Transverse colon (tissue), 4 donors: Measurements from ENCODE around the gene SORD. TPM values are rescaled to one million over a fixed set of nuclear protein-coding genes. Genes with fewer than 3 reads are reported as not detected.

Source experiments
- DNase-seq: peaks from one replicate; pipeline ENCODE4 v3.0.0-alpha.2; 2019
- H3K27ac ChIP-seq, 4 donors: fragments of 200-600 bp; sonication (generic); 2 replicates each; pipeline ENCODE4 v1.5.1; 2016 to 2018; ENCODE audit warnings: inconsistent platforms in 4 of 4
- H3K27me3 ChIP-seq: fragments of 200-600 bp; sonication (generic); 2 replicates; pipeline ENCODE4 v1.5.1; 2017; ENCODE audit warnings: inconsistent platforms
- H3K36me3 ChIP-seq, 4 donors: fragments of 200-600 bp; sonication (generic); 2 replicates each; pipeline ENCODE4 v1.5.1; 2017 to 2019; ENCODE audit warnings: inconsistent platforms in 4 of 4
- H3K4me1 ChIP-seq, 4 donors: fragments of 200-600 bp; sonication (generic); 2 replicates each; pipeline ENCODE4 v1.5.1; 2017 to 2020; ENCODE audit warnings: inconsistent platforms in 4 of 4
- H3K4me3 ChIP-seq, 4 donors: fragments of 200-600 bp; sonication (generic); 1 replicate in 1 of 4; 2 replicates in 3 of 4; pipeline versions ENCODE4 v1.5.1 to v1.6.1; 2017 to 2019; ENCODE audit warnings: inconsistent platforms in 4 of 4
- H3K9me3 ChIP-seq, 2 donors: fragments of 200-600 bp; sonication (generic); 2 replicates each; pipeline ENCODE4 v1.5.1; 2017 to 2019; ENCODE audit warnings: inconsistent platforms in 2 of 2
- CTCF ChIP-seq, 5 experiments: fragments of 200-600 bp in 3 of 5; fragments of 450-650 bp in 2 of 5; sonication (generic) in 3 of 5; IDR thresholded peaks; 1 replicate in 2 of 5; 2 replicates in 3 of 5; pipeline ENCODE4 v1.5.1; 2016 to 2017; ENCODE audit warnings: antibody characterized with exemption in 5 of 5, inconsistent platforms in 3 of 5, mild to moderate bottlenecking in 2 of 5, moderate library complexity in 1 of 5
- EP300 ChIP-seq: sonication (generic); formaldehyde crosslinking; IDR thresholded peaks from one replicate; pipeline ENCODE4 v1.6.1; 2017; ENCODE audit warnings: antibody characterized with exemption, low read depth
- POLR2A ChIP-seq: fragments of 450-650 bp; IDR thresholded peaks from one replicate; pipeline ENCODE4 v1.6.1; 2016; ENCODE audit warnings: antibody characterized with exemption, mild to moderate bottlenecking, moderate library complexity
- POLR2AphosphoS5 ChIP-seq, 3 donors: sonication (generic); formaldehyde crosslinking; IDR thresholded peaks; one replicate each; pipeline ENCODE4 v1.6.1; 2016; ENCODE audit warnings: antibody characterized with exemption in 3 of 3
- WGBS, 2 donors: methylation state at CpG; one replicate each; pipeline ENCODE4 v1.1.5; 2018; ENCODE audit warnings: low coverage in 1 of 2; 5-methylcytosine and 5-hydroxymethylcytosine counted together
- in situ Hi-C, 4 donors: fragments of 200-750 bp; cut with MboI; loops; one replicate each; pipeline versions ENCODE4 v1.15.0 to v1.15.1; 2017; ENCODE audit warnings: low sequenced_read_pairs in 3 of 4, low pct_ligation_motif_present in 1 of 4, low pct_unique_long_range_greater_than_20kb in 1 of 4
- intact Hi-C: fragments of 100-400 bp; cut with DNase I; formaldehyde crosslinking; loops from one replicate; pipeline ENCODE4 v1.15.1; 2023; ENCODE audit warnings: low total_unique reads
- total RNA-seq, 4 donors: library from RNA; depleted of rRNA; stranded (reverse); fragments of >200 nt; gene quantifications; one replicate each; pipeline ENCODE4 v1.1.0, GENCODE V29; 2016

The SORD gene
- total RNA-seq, 4 donors from 2014 or later: 0.75 to 36.2 (median 11.3) TPM

GRCh38 chr15:45093622-45094357 lies 70.8 kb downstream of the SORD start:
- H3K36me3 ChIP-seq: no peaks in the 10 kb centered on the region
- H3K27ac ChIP-seq: no peak overlapping the region
- no peaks in the 10 kb centered on the region for H3K27me3 ChIP-seq
- WGBS, 2 donors: 80 to 94% methylated on average over 2 to 11 of the region's 11 CpGs
- no peak for DNase-seq
- H3K9me3 ChIP-seq: no peaks in the 10 kb centered on the region
- TF ChIP-seq POLR2AphosphoS5 (IDR thresholded peaks at IDR 0.05): no peak
- no peak for TF ChIP-seq CTCF (IDR thresholded peaks at IDR 0.05)
- TF ChIP-seq EP300: no peak
- TF ChIP-seq POLR2A: no peak
- intact Hi-C loops: no loop called here
- in situ Hi-C loops: no loop called here
- H3K4me3 ChIP-seq: no peak overlapping the region
- no peaks in the 10 kb centered on the region for H3K4me1 ChIP-seq

- intact Hi-C loops: no loop called here
- H3K36me3 ChIP-seq: no peaks in the 10 kb centered on the region
- no peak for TF ChIP-seq POLR2A
- no peak for TF ChIP-seq CTCF (IDR thresholded peaks at IDR 0.05)
- no peak for TF ChIP-seq POLR2AphosphoS5 (IDR thresholded peaks at IDR 0.05)
- no peak for TF ChIP-seq EP300
- no peaks in the 10 kb centered on the region for H3K27me3 ChIP-seq
- DNase-seq: no peak
- in situ Hi-C loops: no loop called here
- H3K4me3 ChIP-seq: no peak overlapping the region
- no peak overlapping the region for H3K27ac ChIP-seq
- no peaks in the 10 kb centered on the region for H3K4me1 ChIP-seq
- WGBS, 2 donors: 86% methylated on average over 9 of the region's 9 CpGs; no CpG with 5 or more reads in 1 of the 2 donors
- H3K9me3 ChIP-seq: no peaks in the 10 kb centered on the region
Measured at GRCh38 chr15:45094358-45094730, 71.3 kb downstream of the SORD start.

GRCh38 chr15:45095661-45096060 lies 72.7 kb downstream of the SORD start:
- DNase-seq: no peak
- no peaks in the 10 kb centered on the region for H3K9me3 ChIP-seq
- H3K36me3 ChIP-seq: no peaks in the 10 kb centered on the region
- TF ChIP-seq POLR2A: no peak
- no peak for TF ChIP-seq POLR2AphosphoS5 (IDR thresholded peaks at IDR 0.05)
- no peak for TF ChIP-seq EP300
- TF ChIP-seq CTCF (IDR thresholded peaks at IDR 0.05): no peak
- in situ Hi-C loops: no loop called here
- no peak overlapping the region for H3K27ac ChIP-seq
- WGBS, 2 donors: 86% methylated on average over 11 of the region's 11 CpGs; no CpG with 5 or more reads in 1 of the 2 donors
- H3K27me3 ChIP-seq: no peaks in the 10 kb centered on the region
- H3K4me1 ChIP-seq: no peaks in the 10 kb centered on the region
- no peak overlapping the region for H3K4me3 ChIP-seq
- intact Hi-C loops: no loop called here

GRCh38 chr15:45097466-45097865 lies 74.5 kb downstream of the SORD start:
- Histone ChIP-seq H3K4me1 (no peaks in the 10 kb centered on the region), H3K36me3 (no peaks in the 10 kb centered on the region), H3K9me3 (no peaks in the 10 kb centered on the region), H3K27me3 (no peaks in the 10 kb centered on the region), H3K27ac (no peak overlapping the region), H3K4me3 (no peak overlapping the region)
- 97% methylated on average over 7 of the region's 7 CpGs; no CpG with 5 or more reads in 1 of the 2 donors for WGBS, 2 donors
- in situ Hi-C loops: no loop called here
- intact Hi-C loops: no loop called here
- DNase-seq: no peak
- TF ChIP-seq CTCF (IDR thresholded peaks at IDR 0.05) (no peak), POLR2AphosphoS5 (IDR thresholded peaks at IDR 0.05) (no peak), POLR2A (no peak), EP300 (no peak)
